Small intestine (tissue), 7 donors: ENCODE measurements around the gene HDAC1. TPM values are rescaled to one million over a fixed set of nuclear protein-coding genes. Genes with fewer than 3 reads are reported as not detected.

Experiments used
- DNase-seq, 2 donors: peaks; one replicate each; pipeline versions ENCODE4 v3.0.0 to v3.0.0-alpha.2; 2013
- FAIRE-seq: peaks from 2 replicates; lab custom pipeline; 2012; peaks lifted over from hg19 to GRCh38; lab: Jason Lieb, UNC
- H3K27ac ChIP-seq, 3 donors: one replicate each; pipeline ENCODE4 v1.5.1; 2013; ENCODE audit warnings: low read length in 2 of 3, mild to moderate bottlenecking in 2 of 3, control low read depth in 1 of 3, inconsistent platforms in 1 of 3, low read depth in 1 of 3, moderate library complexity in 1 of 3
- H3K27me3 ChIP-seq, 3 donors: one replicate each; pipeline ENCODE4 v1.6.1; 2013; ENCODE audit warnings: low read length in 3 of 3, inconsistent platforms in 1 of 3; ENCODE audit not compliant: control insufficient read depth in 3 of 3, insufficient read depth in 3 of 3
- H3K36me3 ChIP-seq, 3 donors: one replicate each; pipeline ENCODE4 v1.6.1; 2013; ENCODE audit warnings: low read length in 3 of 3, inconsistent platforms in 1 of 3, low read depth in 1 of 3, mild to moderate bottlenecking in 1 of 3, moderate library complexity in 1 of 3; ENCODE audit not compliant: control insufficient read depth in 3 of 3, insufficient read depth in 2 of 3
- H3K4me1 ChIP-seq, 3 donors: one replicate each; pipeline ENCODE4 v1.6.1; 2013; ENCODE audit warnings: low read length in 2 of 3, inconsistent platforms in 1 of 3, low read depth in 1 of 3, mild to moderate bottlenecking in 1 of 3, moderate library complexity in 1 of 3; ENCODE audit not compliant: control insufficient read depth in 3 of 3, insufficient read depth in 2 of 3
- H3K4me3 ChIP-seq, 3 donors: one replicate each; pipeline ENCODE4 v1.5.1; 2013; ENCODE audit warnings: low read length in 3 of 3, control low read depth in 1 of 3, inconsistent platforms in 1 of 3, low read depth in 1 of 3, mild to moderate bottlenecking in 1 of 3, moderate library complexity in 1 of 3
- H3K9me3 ChIP-seq, 2 donors: one replicate each; pipeline ENCODE4 v1.6.1; 2013; ENCODE audit warnings: low read depth in 1 of 2, low read length in 1 of 2; ENCODE audit not compliant: control insufficient read depth in 2 of 2, insufficient read depth in 1 of 2
- WGBS, 3 donors: extraction: QIAGEN DNeasy Blood & Tissue Kit; methylation state at CpG; one replicate each; pipeline ENCODE4 v1.1.7; 2013; 5-methylcytosine and 5-hydroxymethylcytosine counted together
- polyA plus RNA-seq, 4 donors: library from polyadenylated mRNA; stranded (reverse) in 3 of 4; unstranded in 1 of 4; fragments of 200-250 nt in 3 of 4; fragments of 120-200 nt in 1 of 4; gene quantifications; one replicate each; pipeline versions ENCODE4 v1.2.1 to v1.2.3, GENCODE V29; 2013
- donor health status: healthy with polysubstance abuse.
- donor health status: control.
- donor health status: control.
- donor health status: Bipolar disorder and iron deficiency.
- donor health status: healthy.

The HDAC1 gene
- polyA plus RNA-seq, 4 donors = 87.0 to 161 (median 112) TPM

- FAIRE-seq (no peak), DNase-seq (no peak)
- Histone ChIP-seq H3K4me3 (no peak overlapping the region), H3K9me3 (no peaks in the 10 kb centered on the region), H3K4me1 (peaks cover 4 to 29% (median 9%) of the 10 kb centered on the region in 3 donors), H3K36me3 (peaks cover 0 to 14% (median 0%) of the 10 kb centered on the region in 3 donors), H3K27ac (no peak overlapping the region), H3K27me3 (no peaks in the 10 kb centered on the region)
- WGBS, 3 donors = 93 to 100% (median 95%) methylated on average over 1 of the region's 1 CpG
These were observed 64.6 kb downstream of the HDAC1 start for GRCh38 chr1:32356478-32356877.

GRCh38 chr1:32357614-32358013 lies 65.7 kb downstream of the HDAC1 start:
- no peaks in the 10 kb centered on the region for H3K27me3 ChIP-seq
- DNase-seq (no peak), FAIRE-seq (no peak)
- H3K4me1 ChIP-seq = peaks cover 0 to 26% (median 13%) of the 10 kb centered on the region in 3 donors
- H3K27ac ChIP-seq = no peak overlapping the region
- H3K4me3 ChIP-seq = no peak overlapping the region
- 58 to 73% (median 70%) methylated on average over 6 of the region's 6 CpGs for WGBS, 3 donors
- no peaks in the 10 kb centered on the region for H3K9me3 ChIP-seq
- peaks cover 0 to 14% (median 0%) of the 10 kb centered on the region in 3 donors for H3K36me3 ChIP-seq

- Histone ChIP-seq H3K27me3 (no peaks in the 10 kb centered on the region), H3K4me1 (peaks cover 0 to 18% (median 6%) of the 10 kb centered on the region in 3 donors), H3K4me3 (no peak overlapping the region), H3K9me3 (no peaks in the 10 kb centered on the region), H3K27ac (peak overlapping the region in 1 of 3 donors; percentile 50), H3K36me3 (peaks cover 0 to 15% (median 0%) of the 10 kb centered on the region in 3 donors)
- DNase-seq (peak; percentile 35 to 65), FAIRE-seq (no peak)
- 18 to 72% (median 31%) methylated on average over 3 of the region's 3 CpGs for WGBS, 3 donors
These were observed 66.6 kb downstream of the HDAC1 start for GRCh38 chr1:32358435-32358834.

GRCh38 chr1:32361308-32361673 lies 69.4 kb downstream of the HDAC1 start:
- H3K36me3 ChIP-seq = peaks cover 1 to 33% (median 3%) of the 10 kb centered on the region in 3 donors
- H3K27me3 ChIP-seq = no peaks in the 10 kb centered on the region
- no peak for FAIRE-seq
- no peaks in the 10 kb centered on the region for H3K9me3 ChIP-seq
- DNase-seq = no peak
- H3K4me3 ChIP-seq = peak overlapping the region in 1 of 3 donors; percentile 42
- no peak overlapping the region for H3K27ac ChIP-seq
- 51 to 67% (median 53%) methylated on average over 27 to 35 of the region's 35 CpGs for WGBS, 3 donors
- peaks cover 0 to 16% (median 3%) of the 10 kb centered on the region in 3 donors for H3K4me1 ChIP-seq

GRCh38 chr1:32361674-32362473 lies 70.0 kb downstream of the HDAC1 start:
- H3K4me1 ChIP-seq = peaks cover 0 to 16% (median 3%) of the 10 kb centered on the region in 3 donors
- H3K27ac ChIP-seq = no peak overlapping the region
- 1 to 7% (median 2%) methylated on average over 57 to 91 of the region's 91 CpGs for WGBS, 3 donors

GRCh38 chr1:32362474-32363313 lies 70.8 kb downstream of the HDAC1 start, which contains the start of the genes FAM229A and TSSK3:
FAM229A (minus strand) TSS chr1:32362485; CDS start chr1:32362091, 394 bp downstream.
TSSK3 (plus strand) TSS chr1:32362539; CDS start chr1:32362702, 163 bp downstream.
- Histone ChIP-seq H3K27ac (no peak within 1 kb of the TSS), H3K4me3 (peak within 1 kb of the TSS in 2 of 3 donors; percentile 41 to 42), H3K4me1 (peaks cover 0 to 16% (median 3%) of the 10 kb centered on the region in 3 donors), H3K9me3 (no peaks in the 10 kb centered on the region), H3K36me3 (peaks cover 6 to 44% (median 6%) of the 10 kb centered on the region in 3 donors), H3K27me3 (no peaks in the 10 kb centered on the region)
- DNase-seq = no peak
- no peak for FAIRE-seq
- WGBS, 3 donors = 68 to 75% (median 73%) methylated on average over 17 of the region's 17 CpGs

More at GRCh38 chr1:32361674-32362473, 70.0 kb downstream of the HDAC1 start:
- peaks cover 2 to 38% (median 3%) of the 10 kb centered on the region in 3 donors for H3K36me3 ChIP-seq
- H3K27me3 ChIP-seq = no peaks in the 10 kb centered on the region
- H3K4me3 ChIP-seq = peak overlapping the region in 2 of 3 donors; percentile 41 to 42
- FAIRE-seq (no peak), DNase-seq (peak; percentile 24 to 71)
- no peaks in the 10 kb centered on the region for H3K9me3 ChIP-seq

GRCh38 chr1:32363713-32364112 lies 71.8 kb downstream of the HDAC1 start:
- Histone ChIP-seq H3K4me1 (peaks cover 0 to 6% (median 3%) of the 10 kb centered on the region in 3 donors), H3K27me3 (no peaks in the 10 kb centered on the region), H3K27ac (no peak overlapping the region), H3K36me3 (peaks cover 6 to 53% (median 12%) of the 10 kb centered on the region in 3 donors), H3K4me3 (no peak overlapping the region), H3K9me3 (no peaks in the 10 kb centered on the region)
- FAIRE-seq (no peak), DNase-seq (no peak)
- WGBS, 3 donors = 85 to 93% (median 93%) methylated on average over 12 of the region's 12 CpGs

GRCh38 chr1:32364836-32365235 lies 73.0 kb downstream of the HDAC1 start:
- H3K27me3 ChIP-seq = no peaks in the 10 kb centered on the region
- peaks cover 6 to 63% (median 15%) of the 10 kb centered on the region in 3 donors for H3K36me3 ChIP-seq
- FAIRE-seq = no peak
- 74 to 86% (median 79%) methylated on average over 5 of the region's 5 CpGs for WGBS, 3 donors
- H3K27ac ChIP-seq = no peak overlapping the region
- no peak overlapping the region for H3K4me3 ChIP-seq
- peaks cover 0 to 6% (median 3%) of the 10 kb centered on the region in 3 donors for H3K4me1 ChIP-seq
- H3K9me3 ChIP-seq = no peaks in the 10 kb centered on the region
- no peak for DNase-seq
